ENCODE measurements around the gene TPPP3. TPM values are rescaled to one million over a fixed set of nuclear protein-coding genes. Genes with fewer than 3 reads are reported as not detected.

TPPP3 gene
- total RNA-seq, 2 experiments from 2014 or later = not detected

DNA sequence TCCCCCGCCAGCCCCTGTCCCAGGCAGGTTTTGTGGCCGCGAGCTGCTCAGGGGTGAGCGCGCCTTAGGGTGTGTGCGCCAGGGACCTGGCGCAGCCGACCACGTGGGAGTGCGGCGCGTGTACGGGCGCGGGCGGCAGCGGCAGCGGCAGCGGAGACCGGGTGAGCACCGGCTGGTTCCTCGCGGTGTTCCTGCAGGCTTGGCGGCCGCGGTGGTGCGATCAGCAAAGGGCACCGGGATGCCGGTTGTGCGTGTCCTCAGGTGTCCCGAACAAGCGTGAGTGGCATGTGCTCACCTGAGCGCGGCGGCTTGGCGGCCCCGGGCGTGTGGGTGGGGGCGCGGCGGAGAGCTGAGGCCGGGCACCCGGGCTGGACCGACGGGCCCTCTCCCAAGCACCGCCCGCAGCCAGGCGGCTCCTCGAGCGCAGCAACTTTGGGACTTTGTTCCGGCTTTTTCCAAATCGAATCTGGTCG, 37.2 kb upstream of the TPPP3 start:
- peak; percentile 47 for DNase-seq
- peak overlapping the region; percentile 65 for H3K27ac Mint-ChIP-seq
- H3K4me1 Mint-ChIP-seq = peaks cover 10% of the 10 kb centered on the region
- peaks cover 41% of the 10 kb centered on the region for H3K27me3 Mint-ChIP-seq
- H3K4me3 Mint-ChIP-seq = peak overlapping the region; percentile 80
- H3K36me3 Mint-ChIP-seq = no peaks in the 10 kb centered on the region
- H3K9me3 Mint-ChIP-seq = no peaks in the 10 kb centered on the region

DNA sequence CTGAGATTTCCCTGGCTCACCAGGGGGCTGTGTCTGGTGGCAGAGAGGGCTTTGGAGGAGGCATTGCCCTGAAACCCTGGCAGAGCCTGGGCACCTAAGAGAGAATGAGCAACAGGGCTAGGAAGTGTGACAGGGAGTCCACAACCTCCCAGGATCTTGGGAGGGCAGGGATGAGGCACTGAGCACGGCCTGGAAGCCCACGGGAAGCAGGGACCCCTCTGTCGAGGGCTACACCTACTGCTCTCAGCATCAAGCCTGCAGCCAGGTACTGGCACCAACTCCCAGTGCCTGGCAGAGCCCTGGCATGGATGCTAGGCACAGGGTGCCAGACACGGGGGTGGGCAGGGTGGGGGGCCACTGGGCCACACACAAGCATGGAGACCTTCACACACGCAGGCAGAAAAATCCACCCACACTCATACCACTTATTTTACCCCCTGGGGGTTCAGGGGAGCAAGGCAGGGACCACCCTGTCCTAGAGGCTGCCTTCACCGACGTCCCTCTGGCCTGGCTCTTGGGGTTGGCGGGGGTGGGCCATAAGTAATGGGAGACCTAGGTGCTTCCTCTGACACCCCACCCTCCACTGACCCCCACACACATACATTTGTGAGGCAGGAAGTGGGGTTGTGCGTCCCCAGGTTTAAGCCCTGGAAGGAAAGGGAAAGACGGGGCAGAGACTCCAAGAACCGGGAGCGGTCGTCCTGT, 36.7 kb upstream of the TPPP3 start:
- Mint-ChIP-seq H3K4me3 (peak overlapping the region; percentile 80), H3K27ac (peak overlapping the region; percentile 65), H3K9me3 (no peaks in the 10 kb centered on the region), H3K4me1 (peaks cover 10% of the 10 kb centered on the region), H3K36me3 (no peaks in the 10 kb centered on the region), H3K27me3 (peaks cover 45% of the 10 kb centered on the region)
- DNase-seq = no peak

DNA sequence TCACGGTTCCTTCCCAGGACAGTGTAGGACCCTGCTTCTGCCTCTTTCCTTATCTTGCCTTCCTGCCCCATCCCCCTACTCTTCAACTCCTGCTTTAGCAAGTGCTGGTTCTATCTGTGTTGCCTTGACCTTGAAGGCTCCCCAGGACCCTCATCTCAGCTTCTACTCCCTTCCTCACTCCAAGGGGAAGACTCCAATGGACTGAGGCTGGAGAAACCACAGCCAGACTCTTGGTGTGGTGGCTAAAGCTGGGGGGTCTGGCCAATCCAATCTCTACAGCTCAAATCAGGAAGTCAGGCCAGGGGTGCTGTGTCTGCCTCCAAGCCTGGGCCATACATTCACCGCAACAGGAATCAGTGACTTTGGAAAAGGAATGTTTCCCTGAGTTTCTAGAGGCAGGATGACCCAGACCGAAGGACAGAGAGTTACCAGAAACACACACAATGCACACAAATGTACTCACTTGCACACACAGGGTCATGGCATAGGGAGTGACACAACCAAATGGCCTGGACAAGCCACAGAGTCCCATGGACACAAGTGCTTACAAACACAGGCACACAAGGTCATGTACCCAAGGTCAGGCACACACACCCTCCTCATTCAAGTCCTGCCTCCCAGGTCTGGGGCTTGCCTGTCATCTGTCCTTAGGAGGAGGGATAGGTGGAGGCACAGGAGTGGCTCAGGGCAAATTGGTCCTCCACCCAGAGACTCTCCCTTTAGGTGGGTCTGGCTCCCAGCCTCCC, 35.9 kb upstream of the TPPP3 start:
- H3K4me1 Mint-ChIP-seq = peaks cover 10% of the 10 kb centered on the region
- no peaks in the 10 kb centered on the region for H3K36me3 Mint-ChIP-seq
- no peak overlapping the region for H3K27ac Mint-ChIP-seq
- H3K27me3 Mint-ChIP-seq = peaks cover 46% of the 10 kb centered on the region
- peak overlapping the region; percentile 61 for H3K4me3 Mint-ChIP-seq
- no peaks in the 10 kb centered on the region for H3K9me3 Mint-ChIP-seq
- DNase-seq = no peak

DNA sequence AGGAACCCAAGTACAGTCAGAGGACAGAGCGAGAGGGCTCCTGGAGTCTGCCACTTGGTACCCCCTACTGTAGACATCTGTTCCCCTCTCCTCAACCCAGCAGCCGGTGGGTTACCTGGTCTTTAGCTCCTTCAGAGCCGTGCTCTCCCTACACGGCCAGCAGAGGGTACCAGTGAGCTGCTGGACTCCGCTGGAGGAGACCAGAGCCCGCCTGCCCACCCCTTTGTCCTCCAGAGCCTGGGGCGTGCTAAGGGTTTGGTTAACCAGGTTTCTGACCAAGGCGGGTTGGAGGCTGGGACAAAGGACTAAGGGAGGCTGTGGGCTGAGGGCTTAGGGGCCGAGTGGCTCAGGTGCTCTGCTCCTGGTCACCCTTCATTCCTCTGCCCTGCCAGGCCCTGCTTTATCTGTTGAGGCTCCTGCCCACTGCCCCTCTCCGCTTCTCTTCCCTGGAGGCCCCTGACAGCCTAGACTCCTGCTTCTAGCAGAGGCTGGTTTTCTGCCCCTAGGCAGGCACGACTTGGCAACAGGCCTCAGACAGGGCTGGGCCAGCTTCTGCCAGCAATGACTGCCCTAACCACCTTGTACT, 34.9 kb upstream of the TPPP3 start:
- Mint-ChIP-seq H3K4me1 (peaks cover 10% of the 10 kb centered on the region), H3K27ac (no peak overlapping the region), H3K9me3 (no peaks in the 10 kb centered on the region), H3K36me3 (no peaks in the 10 kb centered on the region), H3K4me3 (no peak overlapping the region), H3K27me3 (peaks cover 46% of the 10 kb centered on the region)
- DNase-seq = peak; percentile 63

DNA sequence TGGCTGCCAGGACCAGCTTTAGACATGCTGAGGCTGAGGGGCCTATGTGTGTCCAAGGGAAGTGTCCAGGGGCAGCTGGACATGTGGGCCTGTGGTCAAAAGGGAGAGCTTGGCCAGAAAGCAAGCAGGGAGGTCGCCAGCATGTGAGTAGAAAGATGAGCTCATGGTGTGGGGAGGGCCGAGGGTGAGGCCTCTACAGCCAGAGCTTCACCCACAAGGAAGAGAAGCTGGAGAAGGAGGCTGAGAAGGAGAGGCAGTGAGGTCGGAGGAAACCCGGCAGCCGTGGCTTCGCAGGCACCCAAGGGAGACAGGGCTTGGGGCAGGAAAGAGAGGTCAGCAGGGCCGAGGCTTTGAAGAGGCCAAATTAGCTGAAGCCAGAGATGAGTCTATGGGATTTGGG, 33.7 kb upstream of the TPPP3 start:
- Mint-ChIP-seq H3K27me3 (peaks cover 39% of the 10 kb centered on the region), H3K4me1 (peaks cover 7% of the 10 kb centered on the region), H3K36me3 (no peaks in the 10 kb centered on the region), H3K9me3 (no peaks in the 10 kb centered on the region), H3K27ac (no peak overlapping the region), H3K4me3 (no peak overlapping the region)
- no peak for DNase-seq

DNA sequence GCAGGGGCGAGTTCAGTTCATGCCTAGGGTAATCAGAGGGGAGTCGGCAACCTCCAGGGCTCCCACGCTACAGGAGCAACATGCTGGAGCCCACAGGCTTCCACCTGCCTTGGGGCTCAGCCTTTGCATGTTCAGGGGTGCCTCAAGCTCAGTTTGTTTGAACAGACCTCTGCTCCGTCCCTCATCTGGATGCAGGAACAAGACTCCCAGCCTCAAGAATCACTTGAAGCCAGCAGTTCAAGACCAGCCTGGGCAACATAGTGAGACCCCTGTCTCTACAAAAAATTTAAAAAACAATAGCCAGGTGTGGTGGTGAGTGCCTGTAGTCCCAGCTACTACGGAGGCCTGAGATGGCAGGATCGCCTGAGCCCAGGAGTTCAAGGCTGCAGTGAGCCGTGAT, 32.7 kb upstream of the TPPP3 start:
- no peak for DNase-seq
- Mint-ChIP-seq H3K27ac (no peak overlapping the region), H3K27me3 (peaks cover 33% of the 10 kb centered on the region), H3K9me3 (no peaks in the 10 kb centered on the region), H3K36me3 (no peaks in the 10 kb centered on the region), H3K4me1 (peaks cover 4% of the 10 kb centered on the region), H3K4me3 (no peak overlapping the region)

DNA sequence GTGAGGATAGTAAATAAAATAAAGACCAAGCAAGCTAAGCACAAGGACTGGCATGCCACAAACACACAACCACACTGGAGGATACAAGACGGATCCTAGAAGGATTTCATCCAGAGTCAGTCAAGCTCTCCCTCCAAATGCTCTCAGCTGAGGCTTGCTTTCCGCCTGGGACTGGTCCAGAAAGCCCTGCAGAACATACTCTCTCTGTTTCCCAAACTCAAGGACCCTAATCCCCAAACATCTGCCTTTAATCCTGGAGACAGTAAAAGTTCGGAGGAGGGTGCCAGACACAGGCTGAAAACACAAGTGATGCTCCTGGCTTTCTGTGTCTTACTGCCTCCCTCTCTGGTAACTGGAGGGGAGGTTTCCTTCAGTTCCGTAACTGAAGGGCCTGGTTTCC, 32.3 kb upstream of the TPPP3 start:
- no peak for DNase-seq
- Mint-ChIP-seq H3K27me3 (peaks cover 33% of the 10 kb centered on the region), H3K36me3 (no peaks in the 10 kb centered on the region), H3K4me3 (no peak overlapping the region), H3K9me3 (no peaks in the 10 kb centered on the region), H3K4me1 (peaks cover 4% of the 10 kb centered on the region), H3K27ac (no peak overlapping the region)

DNA sequence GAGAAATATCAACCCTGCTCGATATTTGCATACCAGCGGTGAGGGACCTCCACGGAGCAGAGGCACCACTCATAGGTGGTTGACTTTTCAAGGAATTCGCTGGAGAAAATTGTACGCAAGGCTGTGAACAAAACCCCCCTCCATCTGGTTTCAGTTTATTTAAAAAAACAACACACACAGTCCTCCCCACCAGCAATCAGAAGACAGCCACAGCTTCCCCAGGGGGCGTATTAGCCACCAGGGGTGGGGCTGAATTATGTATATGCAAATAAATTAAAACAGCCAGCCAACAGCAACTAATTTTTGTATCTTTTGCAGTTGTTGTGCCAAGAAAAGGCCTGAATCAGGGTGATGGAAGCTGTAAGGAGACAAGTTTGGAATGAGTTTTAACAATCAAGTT, 31.8 kb upstream of the TPPP3 start:
- Mint-ChIP-seq H3K27ac (no peak overlapping the region), H3K4me3 (no peak overlapping the region), H3K27me3 (peaks cover 29% of the 10 kb centered on the region), H3K4me1 (no peaks in the 10 kb centered on the region), H3K36me3 (no peaks in the 10 kb centered on the region), H3K9me3 (no peaks in the 10 kb centered on the region)
- no peak for DNase-seq

DNA sequence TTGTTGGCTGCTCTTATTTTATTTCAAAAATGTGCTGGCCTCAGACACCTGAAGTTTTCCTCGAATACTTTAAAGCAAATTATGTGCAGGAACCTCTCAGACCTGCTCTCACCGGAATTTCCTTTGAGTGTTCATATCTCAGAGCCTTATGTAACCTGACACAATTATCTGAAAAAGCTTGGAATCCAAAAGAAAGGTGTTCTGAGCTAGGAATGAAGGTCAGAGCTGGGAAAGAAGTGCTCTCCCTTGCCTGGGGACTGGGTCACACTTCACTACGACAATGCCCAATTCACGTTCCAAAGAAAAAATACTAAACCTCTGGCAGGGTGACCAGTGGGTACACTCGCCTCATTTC, 30.9 kb upstream of the TPPP3 start:
- peaks cover 29% of the 10 kb centered on the region for H3K27me3 Mint-ChIP-seq
- H3K9me3 Mint-ChIP-seq = no peaks in the 10 kb centered on the region
- no peaks in the 10 kb centered on the region for H3K4me1 Mint-ChIP-seq
- no peak overlapping the region for H3K27ac Mint-ChIP-seq
- no peak overlapping the region for H3K4me3 Mint-ChIP-seq
- no peaks in the 10 kb centered on the region for H3K36me3 Mint-ChIP-seq
- DNase-seq = no peak

DNA sequence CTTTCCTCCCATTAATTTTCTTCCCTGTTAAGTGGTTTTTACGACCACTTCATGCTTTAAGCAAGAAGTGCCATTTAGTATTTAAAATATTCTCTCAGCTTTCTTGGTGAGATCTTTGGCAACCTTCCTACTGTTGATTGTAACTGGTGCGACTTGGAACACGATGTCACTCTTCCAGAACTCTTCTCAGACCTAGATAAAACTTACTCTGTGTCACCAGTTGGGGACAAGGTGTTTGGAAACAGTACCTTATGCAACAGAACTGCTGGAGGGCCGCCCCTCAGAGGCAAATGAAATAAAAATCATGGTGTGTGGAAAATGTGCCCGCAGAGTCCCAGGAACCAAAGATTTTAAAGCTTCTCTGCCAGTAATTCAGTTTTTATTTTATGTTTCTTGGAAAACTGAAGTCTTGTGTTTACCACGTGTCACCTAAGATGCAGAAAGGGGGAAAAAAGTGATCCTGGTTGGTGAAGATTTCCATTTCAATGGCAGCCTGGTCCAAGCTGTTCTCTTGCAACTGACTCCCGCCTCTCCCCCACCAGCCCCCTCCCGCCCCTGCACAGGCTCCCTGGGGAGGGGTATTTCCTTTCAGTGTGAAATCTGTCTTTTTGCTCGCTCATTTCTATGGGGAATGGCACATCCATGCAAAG, 30.4 kb upstream of the TPPP3 start:
- Mint-ChIP-seq H3K27ac (no peak overlapping the region), H3K4me1 (no peaks in the 10 kb centered on the region), H3K27me3 (peaks cover 25% of the 10 kb centered on the region), H3K9me3 (no peaks in the 10 kb centered on the region), H3K36me3 (no peaks in the 10 kb centered on the region), H3K4me3 (no peak overlapping the region)
- DNase-seq = no peak

DNA sequence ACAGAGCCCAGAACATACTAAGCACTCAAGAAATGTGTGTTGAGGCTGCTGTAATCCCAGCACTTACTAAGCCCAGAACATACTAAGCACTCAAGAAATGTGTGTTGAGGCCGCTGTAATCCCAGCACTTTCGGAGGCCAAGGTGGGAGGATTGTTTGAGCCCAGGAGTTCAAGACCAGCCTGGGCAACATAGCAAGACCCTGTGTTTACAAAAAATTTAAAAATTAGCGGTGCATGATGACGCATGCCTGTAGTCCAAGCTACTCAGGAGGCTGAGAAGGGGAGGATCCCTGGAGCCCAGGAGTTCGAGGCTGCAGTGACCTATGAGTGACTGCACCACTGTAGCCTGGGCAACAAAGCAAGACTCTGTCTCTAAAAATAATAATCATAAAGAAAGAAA, 29.7 kb upstream of the TPPP3 start:
- no peaks in the 10 kb centered on the region for H3K36me3 Mint-ChIP-seq
- no peak overlapping the region for H3K4me3 Mint-ChIP-seq
- peaks cover 21% of the 10 kb centered on the region for H3K27me3 Mint-ChIP-seq
- no peaks in the 10 kb centered on the region for H3K4me1 Mint-ChIP-seq
- H3K9me3 Mint-ChIP-seq = no peaks in the 10 kb centered on the region
- H3K27ac Mint-ChIP-seq = no peak overlapping the region
- DNase-seq = no peak

DNA sequence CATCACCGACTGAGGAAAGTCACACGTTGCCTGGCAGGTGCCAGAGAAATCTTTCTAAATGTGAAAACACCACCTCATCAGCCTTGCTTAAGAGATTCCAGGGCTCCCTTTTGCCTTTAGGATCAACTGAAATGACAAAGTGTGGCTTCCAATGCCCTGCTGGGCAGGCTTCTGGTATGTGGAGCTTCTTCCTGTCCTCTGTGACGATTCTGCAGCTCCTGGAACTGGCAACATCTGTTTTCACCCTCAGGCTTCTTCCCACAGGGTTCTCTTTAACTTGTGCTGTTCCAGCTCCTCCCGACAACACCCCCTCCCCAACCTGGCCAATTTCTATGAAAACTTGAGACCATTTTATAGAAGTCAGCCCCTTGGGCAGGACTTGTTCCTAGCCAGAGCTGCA, 27.7 kb upstream of the TPPP3 start:
- H3K27me3 Mint-ChIP-seq = peaks cover 27% of the 10 kb centered on the region
- DNase-seq = no peak
- H3K4me3 Mint-ChIP-seq = no peak overlapping the region
- no peaks in the 10 kb centered on the region for H3K36me3 Mint-ChIP-seq
- H3K4me1 Mint-ChIP-seq = peaks cover 3% of the 10 kb centered on the region
- H3K27ac Mint-ChIP-seq = no peak overlapping the region
- no peaks in the 10 kb centered on the region for H3K9me3 Mint-ChIP-seq

DNA sequence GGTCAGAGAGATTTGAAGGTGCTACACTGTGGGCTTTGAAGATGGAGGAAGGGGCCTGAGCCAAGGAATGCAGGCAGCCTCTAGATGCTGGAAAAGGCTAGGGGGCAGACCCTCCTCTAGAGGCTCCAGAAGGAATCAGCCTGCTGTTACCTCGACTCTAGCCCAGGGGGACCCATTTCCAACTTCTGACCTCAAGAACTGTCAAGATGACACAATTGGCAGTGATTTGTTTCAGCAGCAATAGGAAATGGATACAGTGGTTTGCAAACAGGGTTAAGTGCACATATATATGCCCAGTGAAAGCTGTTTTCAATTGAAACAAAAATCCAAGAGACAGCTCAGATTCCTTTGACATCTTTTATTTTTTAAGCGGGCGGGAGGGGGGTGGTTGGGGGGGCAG, 26.6 kb upstream of the TPPP3 start:
- no peak overlapping the region for H3K27ac Mint-ChIP-seq
- no peak overlapping the region for H3K4me3 Mint-ChIP-seq
- no peak for DNase-seq
- H3K36me3 Mint-ChIP-seq = no peaks in the 10 kb centered on the region
- H3K27me3 Mint-ChIP-seq = peaks cover 28% of the 10 kb centered on the region
- peaks cover 5% of the 10 kb centered on the region for H3K4me1 Mint-ChIP-seq
- H3K9me3 Mint-ChIP-seq = no peaks in the 10 kb centered on the region

DNA sequence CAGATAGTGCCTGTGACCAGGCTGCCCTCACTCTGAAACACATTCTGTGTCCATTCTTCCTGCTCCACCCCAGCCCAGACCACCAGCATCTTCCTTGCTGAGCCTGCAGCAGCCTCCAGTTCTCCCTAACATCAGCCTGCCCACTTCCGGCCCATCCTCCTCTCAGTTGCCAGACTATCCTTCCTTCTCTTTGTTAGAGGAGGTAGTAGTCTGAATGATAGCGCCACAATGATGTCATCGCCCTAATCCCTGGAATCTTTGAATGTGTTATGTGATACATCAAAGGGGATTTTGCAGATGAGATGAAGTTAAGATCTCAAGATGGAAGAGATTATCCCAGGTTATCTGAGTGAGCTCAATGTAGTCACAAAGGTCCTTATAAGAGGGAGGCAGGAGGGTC, 26.2 kb upstream of the TPPP3 start:
- Mint-ChIP-seq H3K9me3 (no peaks in the 10 kb centered on the region), H3K27ac (no peak overlapping the region), H3K4me3 (no peak overlapping the region), H3K4me1 (peaks cover 5% of the 10 kb centered on the region), H3K27me3 (peaks cover 27% of the 10 kb centered on the region), H3K36me3 (no peaks in the 10 kb centered on the region)
- no peak for DNase-seq

DNA sequence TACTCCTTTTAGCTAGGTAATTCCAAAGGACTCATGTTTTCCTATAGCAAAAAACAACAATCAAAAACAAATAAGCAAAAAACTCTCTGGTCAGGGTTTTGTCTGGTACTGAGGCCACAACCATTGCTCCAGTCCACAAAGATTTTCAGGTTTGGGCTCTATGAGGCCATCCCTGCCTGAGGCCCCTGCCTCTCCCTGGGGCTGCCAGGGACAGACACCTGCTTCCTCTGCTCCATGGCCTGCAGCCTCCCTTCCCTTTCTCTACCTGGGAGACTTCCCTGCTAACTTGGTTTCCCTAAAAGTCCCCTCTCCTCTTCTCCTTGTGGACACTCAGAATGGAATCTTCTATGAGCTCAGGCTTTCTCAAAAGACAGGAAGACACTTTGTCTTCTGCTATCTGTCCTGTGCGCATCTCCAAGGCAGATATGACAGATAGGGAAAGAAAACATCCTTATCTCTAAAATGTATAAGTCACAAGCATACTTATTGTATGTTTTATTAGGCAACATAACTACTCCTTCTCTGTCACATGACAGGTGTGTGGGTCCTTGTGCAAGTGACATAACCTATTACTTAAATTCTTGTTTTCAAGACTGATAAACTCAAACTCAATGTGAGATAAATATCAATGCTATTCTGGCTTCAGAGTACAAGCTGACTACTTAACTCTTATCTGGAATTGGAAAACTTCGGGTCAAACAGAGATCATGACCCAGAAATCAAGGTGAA, 24.2 kb upstream of the TPPP3 start:
- no peaks in the 10 kb centered on the region for H3K9me3 Mint-ChIP-seq
- H3K36me3 Mint-ChIP-seq = no peaks in the 10 kb centered on the region
- H3K27me3 Mint-ChIP-seq = peaks cover 27% of the 10 kb centered on the region
- H3K4me1 Mint-ChIP-seq = peaks cover 5% of the 10 kb centered on the region
- DNase-seq = no peak
- H3K4me3 Mint-ChIP-seq = peak overlapping the region; percentile 72
- no peak overlapping the region for H3K27ac Mint-ChIP-seq

Data from activated naive CD8-positive, alpha-beta T cell treated with anti-CD3 and anti-CD28 coated beads for 36 hours (primary cell).